Measurements from ENCODE around the gene STXBP6. TPM values are rescaled to one million over a fixed set of nuclear protein-coding genes. Genes with fewer than 3 reads are reported as not detected.

Gene STXBP6
- total and polyA plus RNA-seq, 2 of the 13 experiments (the other 11 are each of a cell fraction or from before 2014, with no cell fraction given), result 35.3 to 42.8 TPM

DNA sequence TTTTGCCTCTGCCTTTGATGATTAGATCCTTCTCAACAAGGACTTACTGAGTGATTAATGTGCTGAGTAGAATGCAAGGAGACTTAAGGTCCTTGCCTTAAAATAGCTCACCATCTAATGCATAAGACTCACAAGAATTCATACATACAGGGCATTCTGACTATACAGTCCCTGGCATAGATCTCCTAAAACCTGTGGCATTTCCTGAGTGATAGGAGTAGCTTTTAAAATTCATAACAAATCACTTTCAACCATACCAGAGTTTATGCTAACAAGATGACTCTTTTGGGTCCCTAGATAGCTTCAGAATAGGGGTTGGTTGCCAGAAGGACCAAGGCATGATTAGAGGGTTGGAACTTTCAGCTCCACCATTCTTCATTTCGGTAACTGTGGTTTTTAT lies 48.8 kb downstream of the STXBP6 start:
- H3K27me3 ChIP-seq (ENCODE audit: control insufficient read depth in 1 of 2, insufficient read depth in 2 of 2, low read length in 2 of 2), result no peaks in the 10 kb centered on the region
- no peaks in the 10 kb centered on the region for H3K9me3 ChIP-seq (ENCODE audit: low read length)
- 89% methylated on average over 1 of the region's 1 CpG for WGBS (ENCODE audit: low lambda C conversion rate)
- no peak for DNase-seq (ENCODE audit: low spot score)
- H3K27ac ChIP-seq (ENCODE audit: extremely low read length, insufficient read depth, low read length), result no peak overlapping the region
- H3K4me3 ChIP-seq (replicated peaks in 1 of 3; ENCODE audit: insufficient read depth in 1 of 3, low read depth in 2 of 3, low read length in 3 of 3), result no peak overlapping the region
- CTCF ChIA-PET (ENCODE audit: low intra/inter-chr PET ratio, low total read pairs), result no interaction called here
- H3K4me2 ChIP-seq (ENCODE audit: low read depth, low read length), result no peak overlapping the region
- in situ Hi-C loops (cut with HindIII; ENCODE audit: extremely low pct_ligation_motif_present, low pct_unique_long_range_greater_than_20kb), result no loop called here
- no peak overlapping the region for H3K9ac ChIP-seq (ENCODE audit: insufficient read depth, low read depth, low read length)
- no peaks in the 10 kb centered on the region for H4K20me1 ChIP-seq (ENCODE audit: insufficient read depth, low read length)
- H3K4me1 ChIP-seq (ENCODE audit: insufficient read depth, low read length), result peaks cover 31% of the 10 kb centered on the region
- intact Hi-C loops (cut with micrococcal nuclease; ENCODE audit: unreplicated experiment), result no loop called here
- no TSS peak for BruUV-seq (replicated peaks)
- peaks cover 3% of the 10 kb centered on the region for H3K79me2 ChIP-seq (ENCODE audit: insufficient read depth, low read length)
- POLR2A ChIA-PET, result no interaction called here
- TF ChIP-seq, protein P1, sequence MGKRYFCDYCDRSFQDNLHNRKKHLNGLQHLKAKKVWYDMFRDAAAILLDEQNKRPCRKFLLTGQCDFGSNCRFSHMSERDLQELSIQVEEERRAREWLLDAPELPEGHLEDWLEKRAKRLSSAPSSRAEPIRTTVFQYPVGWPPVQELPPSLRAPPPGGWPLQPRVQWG (CRISPR knock-in tag; IDR thresholded peaks at IDR 0.05; ENCODE audit: borderline replicate concordance, low read depth), result no peak
- TF ChIP-seq ATF1 (CRISPR knock-in tag; IDR thresholded peaks at IDR 0.05) (peak; percentile 8; the same call in 1 of the 2 replicates), ZSCAN30 (CRISPR knock-in tag; IDR thresholded peaks at IDR 0.05) (no peak)
- H3K36me3 ChIP-seq (replicated peaks in 1 of 2; ENCODE audit: control insufficient read depth in 1 of 2, insufficient read depth in 2 of 2, low read length in 2 of 2), result no peaks in the 10 kb centered on the region
- no peak for ATAC-seq
- no peak for FAIRE-seq
- H2AFZ ChIP-seq (ENCODE audit: low read length), result no peak overlapping the region

DNA sequence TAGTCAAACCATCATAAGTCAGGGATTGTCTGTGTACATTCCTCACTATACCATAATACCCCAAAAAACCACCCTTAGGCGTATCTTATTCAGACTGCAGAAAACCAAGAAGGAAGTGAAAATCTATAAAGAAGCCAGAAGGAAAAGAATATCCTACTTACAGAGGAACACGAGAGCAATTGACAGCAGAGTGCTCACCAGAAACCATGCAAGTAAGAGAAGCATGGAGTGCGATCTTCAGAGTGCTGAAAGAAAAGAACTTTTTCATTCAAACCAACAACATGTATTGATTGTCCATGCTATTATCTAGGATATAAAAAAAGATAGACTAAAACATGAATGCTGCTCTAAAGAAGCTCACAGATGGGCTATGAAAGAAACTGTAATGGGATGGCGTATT lies 50.8 kb downstream of the STXBP6 start:
- no TSS peak for BruUV-seq (replicated peaks)
- H3K4me3 ChIP-seq (replicated peaks in 1 of 3; ENCODE audit: insufficient read depth in 1 of 3, low read depth in 2 of 3, low read length in 3 of 3), result no peak overlapping the region
- DNase-seq (ENCODE audit: low spot score) (no peak), ATAC-seq (no peak), FAIRE-seq (no peak)
- H3K27ac ChIP-seq (ENCODE audit: extremely low read length, insufficient read depth, low read length), result no peak overlapping the region
- H2AFZ ChIP-seq (ENCODE audit: low read length), result no peak overlapping the region
- H3K4me2 ChIP-seq (ENCODE audit: low read depth, low read length), result no peak overlapping the region
- H3K4me1 ChIP-seq (ENCODE audit: insufficient read depth, low read length), result peaks cover 11% of the 10 kb centered on the region
- TF ChIP-seq SRSF1 (optimal IDR thresholded peaks at IDR 0.05; ENCODE audit: low read depth, low read length), result no peak
- peak; percentile 96 for TF ChIP-seq ZNF317 (CRISPR knock-in tag; IDR thresholded peaks at IDR 0.05)
- 0 out of 2 replicates have a peak, but pooled peaks have one; percentile 21 for TF ChIP-seq CREM (IDR thresholded peaks at IDR 0.05)
- no peak for TF ChIP-seq CREM (CRISPR knock-in tag; IDR thresholded peaks at IDR 0.05)
- in situ Hi-C loops (cut with HindIII; ENCODE audit: extremely low pct_ligation_motif_present, low pct_unique_long_range_greater_than_20kb) (no loop called here), intact Hi-C loops (cut with micrococcal nuclease; ENCODE audit: unreplicated experiment) (no loop called here)
- WGBS (ENCODE audit: low lambda C conversion rate), result 85% methylated on average over 4 of the region's 4 CpGs
- no peaks in the 10 kb centered on the region for H3K9me3 ChIP-seq (ENCODE audit: low read length)
- H3K36me3 ChIP-seq (replicated peaks in 1 of 2; ENCODE audit: control insufficient read depth in 1 of 2, insufficient read depth in 2 of 2, low read length in 2 of 2), result no peaks in the 10 kb centered on the region
- ChIA-PET POLR2A (no interaction called here), CTCF (ENCODE audit: low intra/inter-chr PET ratio, low total read pairs) (no interaction called here)
- H3K27me3 ChIP-seq (ENCODE audit: control insufficient read depth in 1 of 2, insufficient read depth in 2 of 2, low read length in 2 of 2), result no peaks in the 10 kb centered on the region
- no peak overlapping the region for H3K9ac ChIP-seq (ENCODE audit: insufficient read depth, low read depth, low read length)
- H4K20me1 ChIP-seq (ENCODE audit: insufficient read depth, low read length), result no peaks in the 10 kb centered on the region
- H3K79me2 ChIP-seq (ENCODE audit: insufficient read depth, low read length), result no peaks in the 10 kb centered on the region

All from HepG2 (cell line).